Upper lobe of left lung (tissue), 4 donors: ENCODE measurements around the gene CLEC1A.

ENCODE experiments used
- POLR2A ChIP-seq, 4 donors: fragments of 450-650 bp; IDR thresholded peaks; one replicate each; pipeline ENCODE4 v1.5.1; 2016 to 2017; ENCODE audit warnings: antibody characterized with exemption in 4 of 4, mild to moderate bottlenecking in 2 of 4
- POLR2AphosphoS5 ChIP-seq, 2 donors: sonication (generic); formaldehyde crosslinking; IDR thresholded peaks; one replicate each; pipeline ENCODE4 v1.5.1; 2017; ENCODE audit warnings: antibody characterized with exemption in 2 of 2
- TF ChIP-seq, protein P1 (sequence below), 6 experiments: fragments of 450-650 bp in 4 of 6; fragments of 200-600 bp in 2 of 6; sonication (generic) in 2 of 6; IDR thresholded peaks; one replicate each; pipeline ENCODE4 v1.5.1; 2016 to 2019; ENCODE audit warnings: antibody characterized with exemption in 6 of 6

DNA sequence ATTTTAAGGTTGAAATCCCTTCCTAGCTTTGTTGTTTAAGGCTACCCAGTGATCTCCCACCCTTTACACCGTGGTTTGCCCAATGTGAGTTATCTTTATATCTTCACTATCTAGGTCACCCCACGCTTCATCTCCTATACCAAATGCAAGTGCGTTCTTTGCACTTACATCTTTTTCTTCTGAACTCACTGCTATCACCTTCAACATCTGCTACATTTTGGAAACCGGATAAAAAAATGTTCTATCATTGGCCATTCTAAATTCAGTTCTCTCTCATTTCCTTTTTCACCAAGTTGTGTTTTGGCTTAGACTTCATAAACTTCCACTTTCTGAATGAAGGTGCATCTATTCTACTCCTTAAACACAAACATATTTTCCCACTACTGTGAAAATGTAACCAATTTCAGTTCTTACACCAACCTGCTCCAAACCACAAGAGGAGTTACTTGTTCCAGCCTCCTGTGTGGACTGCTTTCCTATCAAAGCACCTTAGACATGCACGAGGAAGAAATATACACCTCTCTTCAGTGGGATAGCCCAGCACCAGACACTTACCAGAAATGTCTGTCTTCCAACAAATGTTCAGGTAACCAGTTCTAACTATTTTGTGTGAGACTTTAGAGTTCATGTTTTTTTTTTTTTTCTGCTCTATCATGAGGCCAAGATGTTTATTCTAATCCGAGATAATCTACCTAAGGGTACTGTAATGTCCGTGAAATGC, 46.4 kb downstream of the CLEC1A start:
- TF ChIP-seq, protein P1, sequence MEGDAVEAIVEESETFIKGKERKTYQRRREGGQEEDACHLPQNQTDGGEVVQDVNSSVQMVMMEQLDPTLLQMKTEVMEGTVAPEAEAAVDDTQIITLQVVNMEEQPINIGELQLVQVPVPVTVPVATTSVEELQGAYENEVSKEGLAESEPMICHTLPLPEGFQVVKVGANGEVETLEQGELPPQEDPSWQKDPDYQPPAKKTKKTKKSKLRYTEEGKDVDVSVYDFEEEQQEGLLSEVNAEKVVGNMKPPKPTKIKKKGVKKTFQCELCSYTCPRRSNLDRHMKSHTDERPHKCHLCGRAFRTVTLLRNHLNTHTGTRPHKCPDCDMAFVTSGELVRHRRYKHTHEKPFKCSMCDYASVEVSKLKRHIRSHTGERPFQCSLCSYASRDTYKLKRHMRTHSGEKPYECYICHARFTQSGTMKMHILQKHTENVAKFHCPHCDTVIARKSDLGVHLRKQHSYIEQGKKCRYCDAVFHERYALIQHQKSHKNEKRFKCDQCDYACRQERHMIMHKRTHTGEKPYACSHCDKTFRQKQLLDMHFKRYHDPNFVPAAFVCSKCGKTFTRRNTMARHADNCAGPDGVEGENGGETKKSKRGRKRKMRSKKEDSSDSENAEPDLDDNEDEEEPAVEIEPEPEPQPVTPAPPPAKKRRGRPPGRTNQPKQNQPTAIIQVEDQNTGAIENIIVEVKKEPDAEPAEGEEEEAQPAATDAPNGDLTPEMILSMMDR (IDR thresholded peaks at IDR 0.05), result no peak
- TF ChIP-seq POLR2A (IDR thresholded peaks at IDR 0.05) (no peak), POLR2AphosphoS5 (IDR thresholded peaks at IDR 0.05) (no peak)
